ENCODE measurements around the gene ROBO4. TPM values are rescaled to one million over a fixed set of nuclear protein-coding genes. Genes with fewer than 3 reads are reported as not detected.

ROBO4 gene
- total RNA-seq, 2 experiments from 2014 or later: not detected

- ChIA-PET CTCF (interaction anchor here (1.3 kb wide), 1 partner anchor 28 kb away, joined by 4 read pairs; no protein-coding TSS in a partner anchor), POLR2A (no interaction called here)
- Mint-ChIP-seq H3K27ac (no peak overlapping the region), H3K36me3 (ENCODE audit: low read depth) (no peaks in the 10 kb centered on the region), H3K27me3 (peaks cover 86% of the 10 kb centered on the region), H3K4me3 (no peak overlapping the region), H3K9me3 (no peaks in the 10 kb centered on the region), H3K4me1 (peaks cover 17% of the 10 kb centered on the region)
- DNase-seq: no peak
Measured at GRCh38 chr11:124864176-124864891, 33.3 kb downstream of the ROBO4 start.

GRCh38 chr11:124863826-124864165, 33.9 kb downstream of the ROBO4 start:
- Mint-ChIP-seq H3K27ac (no peak overlapping the region), H3K27me3 (peaks cover 82% of the 10 kb centered on the region), H3K9me3 (no peaks in the 10 kb centered on the region), H3K36me3 (ENCODE audit: low read depth) (no peaks in the 10 kb centered on the region), H3K4me1 (peaks cover 17% of the 10 kb centered on the region), H3K4me3 (no peak overlapping the region)
- ChIA-PET CTCF (no interaction called here), POLR2A (no interaction called here)
- no peak for DNase-seq

GRCh38 chr11:124863137-124863825, 34.4 kb downstream of the ROBO4 start:
- Mint-ChIP-seq H3K36me3 (ENCODE audit: low read depth) (no peaks in the 10 kb centered on the region), H3K27me3 (peaks cover 76% of the 10 kb centered on the region), H3K9me3 (no peaks in the 10 kb centered on the region), H3K27ac (no peak overlapping the region), H3K4me3 (no peak overlapping the region), H3K4me1 (peaks cover 14% of the 10 kb centered on the region)
- CTCF ChIA-PET: interaction anchor here (1.5 kb wide), 1 partner anchor 13 kb away, joined by 5 read pairs; no protein-coding TSS in a partner anchor
- POLR2A ChIA-PET: no interaction called here
- no peak for DNase-seq

GRCh38 chr11:124861670-124862069, 36.0 kb downstream of the ROBO4 start:
- Mint-ChIP-seq H3K4me3 (no peak overlapping the region), H3K9me3 (no peaks in the 10 kb centered on the region), H3K36me3 (ENCODE audit: low read depth) (no peaks in the 10 kb centered on the region), H3K27me3 (peaks cover 62% of the 10 kb centered on the region), H3K4me1 (peaks cover 8% of the 10 kb centered on the region), H3K27ac (no peak overlapping the region)
- DNase-seq: no peak
- CTCF ChIA-PET: interaction anchor here (1.5 kb wide), 1 partner anchor 15 kb away, joined by 5 read pairs; no protein-coding TSS in a partner anchor
- POLR2A ChIA-PET: no interaction called here

GRCh38 chr11:124859171-124859570, 38.5 kb downstream of the ROBO4 start:
- H3K4me1 Mint-ChIP-seq: peaks cover 6% of the 10 kb centered on the region
- no peak overlapping the region for H3K27ac Mint-ChIP-seq
- ChIA-PET CTCF (interaction anchor here (1.6 kb wide), 1 partner anchor 17 kb away, joined by 6 read pairs; no protein-coding TSS in a partner anchor), POLR2A (no interaction called here)
- H3K36me3 Mint-ChIP-seq (ENCODE audit: low read depth): no peaks in the 10 kb centered on the region
- H3K4me3 Mint-ChIP-seq: no peak overlapping the region
- peaks cover 40% of the 10 kb centered on the region for H3K27me3 Mint-ChIP-seq
- no peak for DNase-seq
- no peaks in the 10 kb centered on the region for H3K9me3 Mint-ChIP-seq

GRCh38 chr11:124846070-124846673, 51.5 kb downstream of the ROBO4 start:
- Mint-ChIP-seq H3K27ac (no peak overlapping the region), H3K9me3 (no peaks in the 10 kb centered on the region), H3K36me3 (ENCODE audit: low read depth) (no peaks in the 10 kb centered on the region), H3K27me3 (peaks cover 94% of the 10 kb centered on the region), H3K4me3 (no peak overlapping the region), H3K4me1 (peaks cover 2% of the 10 kb centered on the region)
- ChIA-PET CTCF (interaction anchor here (0.7 to 3.5 kb wide), 3 partner anchors 8 to 20 kb away, joined by 3 to 14 read pairs (median 3); partner anchors contain the start of gene ROBO3), POLR2A (no interaction called here)
- no peak for DNase-seq

GRCh38 chr11:124844664-124845079, 53.0 kb downstream of the ROBO4 start:
- H3K4me3 Mint-ChIP-seq: no peak overlapping the region
- POLR2A ChIA-PET: interaction anchor here (0.7 kb wide), 1 partner anchor 83 kb away, joined by 3 read pairs; no protein-coding TSS in a partner anchor

GRCh38 chr11:124843616-124843910, 54.1 kb downstream of the ROBO4 start:
- DNase-seq: no peak
- POLR2A ChIA-PET: no interaction called here
- H3K27ac Mint-ChIP-seq: no peak overlapping the region
- CTCF ChIA-PET: interaction anchor here (3.5 kb wide), 1 partner anchor 23 kb away, joined by 14 read pairs; the partner anchor contains the start of gene ROBO3
- no peaks in the 10 kb centered on the region for H3K36me3 Mint-ChIP-seq (ENCODE audit: low read depth)
- peaks cover 90% of the 10 kb centered on the region for H3K27me3 Mint-ChIP-seq
- no peaks in the 10 kb centered on the region for H3K9me3 Mint-ChIP-seq
- H3K4me3 Mint-ChIP-seq: no peak overlapping the region
- H3K4me1 Mint-ChIP-seq: peaks cover 9% of the 10 kb centered on the region

More at GRCh38 chr11:124844664-124845079, 53.0 kb downstream of the ROBO4 start:
- CTCF ChIA-PET: interaction anchor here (0.8 to 3.5 kb wide), 2 partner anchors 22 to 82 kb away, joined by 5 to 14 read pairs; partner anchors contain the start of gene ROBO3
- Mint-ChIP-seq H3K27ac (no peak overlapping the region), H3K36me3 (ENCODE audit: low read depth) (no peaks in the 10 kb centered on the region), H3K4me1 (peaks cover 5% of the 10 kb centered on the region), H3K9me3 (no peaks in the 10 kb centered on the region), H3K27me3 (peaks cover 94% of the 10 kb centered on the region)
- no peak for DNase-seq

- DNase-seq: no peak
- no peak overlapping the region for H3K4me3 Mint-ChIP-seq
- H3K9me3 Mint-ChIP-seq: no peaks in the 10 kb centered on the region
- CTCF ChIA-PET: interaction anchor here (1.1 kb wide), 1 partner anchor 41 kb away, joined by 3 read pairs; no protein-coding TSS in a partner anchor
- H3K36me3 Mint-ChIP-seq (ENCODE audit: low read depth): no peaks in the 10 kb centered on the region
- peaks cover 12% of the 10 kb centered on the region for H3K4me1 Mint-ChIP-seq
- POLR2A ChIA-PET: no interaction called here
- H3K27ac Mint-ChIP-seq: no peak overlapping the region
- peaks cover 90% of the 10 kb centered on the region for H3K27me3 Mint-ChIP-seq
Measured at GRCh38 chr11:124842305-124842704, 55.4 kb downstream of the ROBO4 start.

- no peaks in the 10 kb centered on the region for H3K9me3 Mint-ChIP-seq
- ChIA-PET CTCF (interaction anchor here (1.1 kb wide), 1 partner anchor 40 kb away, joined by 3 read pairs; no protein-coding TSS in a partner anchor), POLR2A (no interaction called here)
Measured at GRCh38 chr11:124841840-124842239, 55.8 kb downstream of the ROBO4 start.

GRCh38 chr11:124841201-124841600, 56.5 kb downstream of the ROBO4 start:
- H3K4me3 Mint-ChIP-seq: no peak overlapping the region
- no peaks in the 10 kb centered on the region for H3K36me3 Mint-ChIP-seq (ENCODE audit: low read depth)
- DNase-seq: no peak

More at GRCh38 chr11:124841840-124842239, 55.8 kb downstream of the ROBO4 start:
- H3K4me1 Mint-ChIP-seq: peaks cover 17% of the 10 kb centered on the region
- no peaks in the 10 kb centered on the region for H3K36me3 Mint-ChIP-seq (ENCODE audit: low read depth)
- DNase-seq: no peak
- peaks cover 88% of the 10 kb centered on the region for H3K27me3 Mint-ChIP-seq
- H3K4me3 Mint-ChIP-seq: no peak overlapping the region
- H3K27ac Mint-ChIP-seq: no peak overlapping the region

GRCh38 chr11:124840666-124841065, 57.0 kb downstream of the ROBO4 start:
- H3K27ac Mint-ChIP-seq: no peak overlapping the region
- peaks cover 23% of the 10 kb centered on the region for H3K4me1 Mint-ChIP-seq
- POLR2A ChIA-PET: no interaction called here
- H3K36me3 Mint-ChIP-seq (ENCODE audit: low read depth): no peaks in the 10 kb centered on the region
- CTCF ChIA-PET: no interaction called here
- H3K4me3 Mint-ChIP-seq: no peak overlapping the region
- DNase-seq: no peak
- peaks cover 77% of the 10 kb centered on the region for H3K27me3 Mint-ChIP-seq
- H3K9me3 Mint-ChIP-seq: no peaks in the 10 kb centered on the region

More at GRCh38 chr11:124841201-124841600, 56.5 kb downstream of the ROBO4 start:
- ChIA-PET POLR2A (no interaction called here), CTCF (interaction anchor here (1.1 kb wide), 1 partner anchor 40 kb away, joined by 3 read pairs; no protein-coding TSS in a partner anchor)
- Mint-ChIP-seq H3K27me3 (peaks cover 82% of the 10 kb centered on the region), H3K27ac (no peak overlapping the region), H3K4me1 (peaks cover 20% of the 10 kb centered on the region), H3K9me3 (no peaks in the 10 kb centered on the region)

Data from activated CD4-positive, alpha-beta memory T cell treated with anti-CD3 and anti-CD28 coated beads, Interleukin-2, amount 10 ng/mL, durations not matched to agents 7 days and 5 days (primary cell).